Activated naive CD4-positive, alpha-beta T cell treated with anti-CD3 and anti-CD28 coated beads, Interleukin-2, amount 10 ng/mL, durations not matched to agents 7 days and 5 days (primary cell): ENCODE results near the gene ARHGAP12.
"Not testable (repeated sequence)": the region's sequence is repeated elsewhere in the genome, so short reads cannot be mapped to it uniquely, and the experiment has no call there.

Experiments
- CTCF ChIA-PET: fragments of 350-600 bp; sonication (Branson Sonifier 250); formaldehyde crosslinking; loops from one replicate; lab custom pipeline; 2021; ENCODE audit warnings: antibody characterized with exemption; lab: Charles Lee
- DNase-seq: peaks from one replicate; pipeline ENCODE4 v3.0.0-alpha.2; 2020
- H3K27ac Mint-ChIP-seq: one replicate; pipeline ENCODE4 v1.8.0; 2021; ENCODE audit warnings: mild to moderate bottlenecking, moderate library complexity, mixed read lengths
- H3K27me3 Mint-ChIP-seq: one replicate; pipeline ENCODE4 v1.8.0; 2021; ENCODE audit warnings: mild to moderate bottlenecking, mixed read lengths
- H3K36me3 Mint-ChIP-seq: one replicate; pipeline ENCODE4 v1.8.0; 2021; ENCODE audit warnings: mixed read lengths
- H3K4me1 Mint-ChIP-seq: one replicate; pipeline ENCODE4 v1.8.0; 2021; ENCODE audit warnings: mixed read lengths
- H3K4me3 Mint-ChIP-seq: one replicate; pipeline ENCODE4 v1.8.0; 2021; ENCODE audit warnings: mild to moderate bottlenecking, moderate library complexity, mixed read lengths
- H3K9me3 Mint-ChIP-seq: one replicate; pipeline ENCODE4 v1.8.0; 2021; ENCODE audit warnings: mixed read lengths

ARHGAP12 gene

GRCh38 chr10:31928549-31929260 lies at the start of gene ARHGAP12:
ARHGAP12 (minus strand) TSS chr10:31928831; CDS start chr10:31908855, 19,976 bp downstream.
- H3K36me3 Mint-ChIP-seq, result no peaks in the 10 kb centered on the region

GRCh38 chr10:31978156-31978483 lies 49.5 kb upstream of the ARHGAP12 start:
- Mint-ChIP-seq H3K4me3 (no peak overlapping the region), H3K27me3 (peaks cover 4% of the 10 kb centered on the region), H3K9me3 (peaks cover 4% of the 10 kb centered on the region), H3K4me1 (peaks cover 30% of the 10 kb centered on the region), H3K27ac (no peak overlapping the region), H3K36me3 (no peaks in the 10 kb centered on the region)
- no peak for DNase-seq
- CTCF ChIA-PET, result interaction anchor here (1.1 to 1.3 kb wide), 3 partner anchors 26 to 116 kb away, joined by 3 read pairs; no protein-coding TSS in a partner anchor

More at GRCh38 chr10:31928549-31929260, at the start of gene ARHGAP12:
- Mint-ChIP-seq H3K4me3 (peak within 1 kb of the TSS; percentile 80), H3K27me3 (no peaks in the 10 kb centered on the region), H3K27ac (peak within 1 kb of the TSS; percentile 83), H3K9me3 (no peaks in the 10 kb centered on the region), H3K4me1 (peaks cover 52% of the 10 kb centered on the region)
- DNase-seq, result peak; percentile 89
- CTCF ChIA-PET, result interaction anchor here (1.4 to 4.2 kb wide), 2 partner anchors 8 to 66 kb away, joined by 4 to 17 read pairs; no protein-coding TSS in a partner anchor

DNA sequence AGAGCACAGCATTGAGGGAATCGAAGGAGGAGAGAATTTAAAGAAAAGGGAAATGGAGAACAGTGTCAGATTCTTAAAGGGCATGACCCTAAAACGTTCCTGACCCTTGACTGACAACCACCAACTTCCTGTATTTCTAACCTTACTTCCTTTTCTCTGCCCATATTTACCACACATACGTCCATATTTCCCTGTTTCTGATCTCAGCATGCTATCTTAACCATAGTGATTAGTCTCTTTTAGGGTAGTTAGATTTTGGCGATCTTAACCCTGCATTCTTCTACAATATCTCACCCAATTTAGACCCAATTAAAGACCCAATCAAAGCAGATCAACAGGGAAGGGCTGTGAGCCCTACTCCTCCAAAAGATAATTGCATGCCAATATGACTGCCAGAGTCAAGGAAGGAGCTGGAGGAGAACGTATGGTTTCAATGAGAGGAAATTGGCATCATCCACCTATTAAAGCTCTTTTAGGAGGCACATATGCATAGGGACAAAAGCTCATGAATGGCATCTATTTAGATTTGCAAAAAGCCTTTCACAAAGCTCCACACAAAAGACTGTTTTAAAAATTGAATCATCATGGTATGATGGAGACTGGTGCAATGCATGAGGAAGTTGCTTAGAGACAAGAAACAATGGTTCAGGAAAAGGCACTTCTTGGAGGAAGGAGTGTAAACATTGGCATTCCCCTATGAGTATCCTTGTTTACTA lies 49.0 kb upstream of the ARHGAP12 start:
- no peak overlapping the region for H3K4me3 Mint-ChIP-seq

DNA sequence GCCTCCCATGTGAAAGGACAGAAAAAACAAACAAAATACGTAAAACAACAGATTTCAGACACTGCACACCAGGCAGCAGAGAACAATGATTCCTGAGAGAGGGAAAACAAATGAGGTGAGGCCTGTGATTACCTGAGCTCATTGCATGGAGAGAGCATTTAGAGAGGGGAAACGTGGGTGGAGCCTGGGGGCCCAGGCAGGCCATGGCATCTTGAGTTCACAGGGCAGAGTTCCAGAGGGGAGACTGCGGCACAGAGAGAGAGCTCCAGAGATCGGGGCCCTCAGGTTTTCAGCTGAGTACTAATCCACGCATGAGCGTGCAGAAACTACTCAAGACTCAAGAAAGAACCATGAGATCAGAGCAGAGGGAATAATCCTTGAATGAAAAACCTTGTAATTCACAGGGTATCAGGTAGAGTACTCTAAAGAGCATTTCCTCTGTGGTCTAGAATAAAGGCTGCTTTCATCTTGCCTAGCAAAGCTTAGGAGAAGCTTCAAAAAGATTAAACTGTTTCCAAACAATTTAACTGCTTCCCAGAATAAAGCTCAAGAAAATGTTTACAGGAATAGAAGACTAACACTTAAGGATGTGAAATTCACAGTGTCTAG lies 46.6 kb upstream of the ARHGAP12 start:
- no peak overlapping the region for H3K4me3 Mint-ChIP-seq
- no peaks in the 10 kb centered on the region for H3K27me3 Mint-ChIP-seq
- peaks cover 1% of the 10 kb centered on the region for H3K9me3 Mint-ChIP-seq
- peaks cover 30% of the 10 kb centered on the region for H3K4me1 Mint-ChIP-seq
- CTCF ChIA-PET, result interaction anchor here (0.5 to 1.1 kb wide), 3 partner anchors 31 to 295 kb away, joined by 3 to 4 read pairs (median 4); no protein-coding TSS in a partner anchor
- no peak overlapping the region for H3K27ac Mint-ChIP-seq
- H3K36me3 Mint-ChIP-seq, result no peaks in the 10 kb centered on the region
- no peak for DNase-seq

More for the DNA sequence above, 49.0 kb upstream of the ARHGAP12 start:
- peaks cover 4% of the 10 kb centered on the region for H3K9me3 Mint-ChIP-seq
- DNase-seq, result no peak
- H3K4me1 Mint-ChIP-seq, result peaks cover 30% of the 10 kb centered on the region
- no peaks in the 10 kb centered on the region for H3K36me3 Mint-ChIP-seq
- no peak overlapping the region for H3K27ac Mint-ChIP-seq
- peaks cover 4% of the 10 kb centered on the region for H3K27me3 Mint-ChIP-seq
- CTCF ChIA-PET, result interaction anchor here (0.7 to 1.3 kb wide), 4 partner anchors 14 to 116 kb away, joined by 3 read pairs; no protein-coding TSS in a partner anchor

DNA sequence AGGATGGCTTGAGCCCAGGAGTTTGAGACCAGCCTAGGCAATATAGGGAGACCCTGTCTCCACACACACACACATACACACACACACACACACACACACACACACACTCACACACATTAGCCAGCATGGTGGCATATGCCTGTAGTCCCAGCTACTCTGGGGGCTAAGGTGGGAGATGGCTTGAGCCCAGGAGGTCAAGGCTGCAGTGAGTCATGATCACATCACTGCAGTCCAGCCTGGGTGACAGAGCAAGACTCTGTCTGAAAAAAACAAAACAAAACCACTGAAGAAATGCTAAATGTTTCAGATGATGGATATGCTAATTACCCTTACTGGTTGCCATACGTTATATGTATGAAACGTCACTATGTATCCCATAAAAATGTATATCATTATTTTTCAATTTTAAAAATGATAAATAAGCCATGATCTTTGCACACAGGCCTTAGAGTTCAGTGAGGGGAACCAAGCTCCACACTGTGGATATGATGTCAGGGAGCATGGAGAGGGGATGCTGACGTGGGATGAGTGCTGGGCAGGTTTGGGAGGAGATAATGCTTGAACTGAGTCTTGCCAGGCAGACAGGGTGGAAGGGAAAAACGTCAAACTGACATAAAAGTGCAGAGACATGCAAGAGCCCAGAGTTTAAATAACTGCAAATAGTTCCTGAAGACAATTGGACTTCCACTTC lies 45.9 kb upstream of the ARHGAP12 start:
- Mint-ChIP-seq H3K27me3 (no peaks in the 10 kb centered on the region), H3K4me1 (peaks cover 30% of the 10 kb centered on the region), H3K4me3 (no peak overlapping the region), H3K9me3 (no peaks in the 10 kb centered on the region), H3K27ac (no peak overlapping the region), H3K36me3 (no peaks in the 10 kb centered on the region)
- CTCF ChIA-PET, result interaction anchor here (0.8 kb wide), 1 partner anchor 32 kb away, joined by 3 read pairs; no protein-coding TSS in a partner anchor
- DNase-seq, result no peak

- CTCF ChIA-PET, result no interaction called here
- peaks cover 25% of the 10 kb centered on the region for H3K4me1 Mint-ChIP-seq
- no peaks in the 10 kb centered on the region for H3K36me3 Mint-ChIP-seq
- DNase-seq, result no peak
- no peak overlapping the region for H3K4me3 Mint-ChIP-seq
- H3K9me3 Mint-ChIP-seq, result no peaks in the 10 kb centered on the region
- H3K27me3 Mint-ChIP-seq, result no peaks in the 10 kb centered on the region
- H3K27ac Mint-ChIP-seq, result no peak overlapping the region
Measured at GRCh38 chr10:31972519-31973041, 43.9 kb upstream of the ARHGAP12 start.

- H3K4me3 Mint-ChIP-seq, CTCF ChIA-PET, DNase-seq, H3K9me3 Mint-ChIP-seq, H3K4me1 Mint-ChIP-seq, H3K27me3 Mint-ChIP-seq, H3K36me3 Mint-ChIP-seq, H3K27ac Mint-ChIP-seq: not testable (repeated sequence)
Measured at GRCh38 chr10:31969847-31970246, 41.2 kb upstream of the ARHGAP12 start.

DNA sequence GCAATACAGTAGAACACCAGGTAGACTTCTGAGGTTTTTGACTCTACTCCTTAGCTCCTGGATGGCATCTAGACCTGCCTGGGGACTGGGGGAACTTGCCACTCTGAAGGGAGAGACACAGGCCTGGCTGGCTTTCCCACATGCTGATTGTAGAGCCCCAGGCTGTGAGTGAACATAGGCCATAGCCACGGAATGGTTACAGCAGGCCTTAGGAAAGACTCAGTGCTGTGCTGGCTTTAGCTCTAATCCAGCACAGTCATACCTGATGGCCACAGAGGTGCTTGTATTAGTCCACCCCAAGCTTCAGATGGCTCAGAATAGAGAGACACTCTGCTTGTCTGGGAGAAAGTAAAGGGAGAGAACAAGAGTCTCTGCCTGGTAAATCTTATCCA lies 35.0 kb upstream of the ARHGAP12 start:
- no peaks in the 10 kb centered on the region for H3K36me3 Mint-ChIP-seq
- no peak overlapping the region for H3K27ac Mint-ChIP-seq
- H3K9me3 Mint-ChIP-seq, result no peaks in the 10 kb centered on the region
- DNase-seq, result no peak
- CTCF ChIA-PET, result interaction anchor here (1.4 kb wide), 1 partner anchor 101 kb away, joined by 5 read pairs; no protein-coding TSS in a partner anchor
- peaks cover 4% of the 10 kb centered on the region for H3K27me3 Mint-ChIP-seq
- H3K4me1 Mint-ChIP-seq, result peaks cover 18% of the 10 kb centered on the region
- H3K4me3 Mint-ChIP-seq, result no peak overlapping the region

DNA sequence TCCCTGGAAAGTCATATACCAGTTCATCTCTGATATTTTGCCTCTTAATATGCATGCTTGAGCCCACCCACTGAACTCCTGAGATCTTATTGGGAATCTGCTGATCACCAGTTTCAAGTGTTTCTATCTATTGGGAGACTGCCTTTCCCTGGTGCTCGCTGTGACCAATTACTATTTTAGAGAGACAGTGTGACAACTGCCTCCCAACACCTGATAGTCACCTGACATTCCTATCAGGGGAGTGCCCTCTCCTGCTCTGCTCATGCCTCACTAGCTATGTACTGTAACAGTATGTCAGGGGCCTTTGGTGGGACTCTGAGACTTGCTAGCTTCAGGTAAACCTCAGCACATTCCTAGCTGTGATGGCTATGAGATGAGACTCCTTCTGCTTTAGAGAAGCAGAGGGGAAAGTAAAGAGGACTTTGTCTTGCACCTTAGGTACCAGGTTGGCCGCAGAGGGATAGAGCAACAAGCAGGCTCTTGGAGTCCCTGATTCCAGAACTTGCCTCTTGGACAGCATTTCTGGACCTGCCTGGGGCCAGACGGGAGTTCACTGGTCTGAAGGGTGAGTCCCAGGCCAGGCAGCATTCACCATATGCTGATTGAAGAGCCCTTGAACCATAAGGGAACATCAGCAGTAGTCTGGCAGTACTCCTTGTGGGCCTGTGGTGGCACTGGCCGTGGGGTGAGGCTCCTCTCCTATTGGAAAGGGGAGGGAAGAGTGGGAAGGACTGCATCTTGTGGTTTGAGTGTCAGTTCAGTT lies 34.4 kb upstream of the ARHGAP12 start:
- CTCF ChIA-PET, result interaction anchor here (1.4 kb wide), 1 partner anchor 101 kb away, joined by 5 read pairs; no protein-coding TSS in a partner anchor
- H3K27me3 Mint-ChIP-seq, result peaks cover 4% of the 10 kb centered on the region
- no peaks in the 10 kb centered on the region for H3K9me3 Mint-ChIP-seq
- no peaks in the 10 kb centered on the region for H3K36me3 Mint-ChIP-seq
- H3K27ac Mint-ChIP-seq, result no peak overlapping the region
- no peak for DNase-seq
- H3K4me1 Mint-ChIP-seq, result peaks cover 18% of the 10 kb centered on the region
- H3K4me3 Mint-ChIP-seq, result no peak overlapping the region

- CTCF ChIA-PET, result no interaction called here
- H3K9me3 Mint-ChIP-seq, result no peaks in the 10 kb centered on the region
- H3K4me1 Mint-ChIP-seq, result peaks cover 18% of the 10 kb centered on the region
- no peak overlapping the region for H3K4me3 Mint-ChIP-seq
- no peaks in the 10 kb centered on the region for H3K36me3 Mint-ChIP-seq
- H3K27ac Mint-ChIP-seq, result no peak overlapping the region
- H3K27me3 Mint-ChIP-seq, result peaks cover 4% of the 10 kb centered on the region
- DNase-seq, result peak; percentile 26
Measured at GRCh38 chr10:31961277-31962074, 32.8 kb upstream of the ARHGAP12 start.

GRCh38 chr10:31959461-31960173 lies 31.0 kb upstream of the ARHGAP12 start:
- CTCF ChIA-PET, result no interaction called here
- Mint-ChIP-seq H3K27ac (no peak overlapping the region), H3K9me3 (peaks cover 4% of the 10 kb centered on the region), H3K36me3 (no peaks in the 10 kb centered on the region), H3K4me1 (peaks cover 18% of the 10 kb centered on the region), H3K4me3 (no peak overlapping the region), H3K27me3 (peaks cover 8% of the 10 kb centered on the region)
- no peak for DNase-seq

DNA sequence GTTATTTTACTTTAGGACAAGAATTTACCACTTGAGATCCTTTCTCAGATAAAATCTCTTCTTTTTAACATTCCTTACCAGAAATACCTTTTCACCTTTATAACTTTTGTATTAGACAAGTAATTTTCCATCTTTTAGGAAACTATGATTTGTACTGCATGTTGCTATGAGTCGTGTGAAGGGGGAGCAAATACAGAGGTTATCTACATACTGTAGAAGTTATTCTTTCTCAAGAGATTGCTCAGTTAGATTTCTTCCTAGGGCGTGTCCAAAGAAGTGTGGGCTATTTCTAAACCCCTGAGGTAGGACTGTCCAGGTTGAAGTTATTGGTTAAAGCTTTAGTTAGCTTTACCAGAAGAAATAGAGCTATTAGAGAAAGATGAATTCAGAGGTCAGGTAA lies 30.2 kb upstream of the ARHGAP12 start:
- Mint-ChIP-seq H3K9me3 (peaks cover 11% of the 10 kb centered on the region), H3K4me1 (peaks cover 18% of the 10 kb centered on the region), H3K36me3 (peaks cover 4% of the 10 kb centered on the region), H3K4me3 (no peak overlapping the region), H3K27me3 (peaks cover 8% of the 10 kb centered on the region), H3K27ac (no peak overlapping the region)
- CTCF ChIA-PET, result no interaction called here
- DNase-seq, result no peak
